ENCODE results near the gene GLMP.

GRCh38 chr1:156259805-156260204 is 35.7 kb downstream of the GLMP start:
- TF ChIP-seq, protein P1, sequence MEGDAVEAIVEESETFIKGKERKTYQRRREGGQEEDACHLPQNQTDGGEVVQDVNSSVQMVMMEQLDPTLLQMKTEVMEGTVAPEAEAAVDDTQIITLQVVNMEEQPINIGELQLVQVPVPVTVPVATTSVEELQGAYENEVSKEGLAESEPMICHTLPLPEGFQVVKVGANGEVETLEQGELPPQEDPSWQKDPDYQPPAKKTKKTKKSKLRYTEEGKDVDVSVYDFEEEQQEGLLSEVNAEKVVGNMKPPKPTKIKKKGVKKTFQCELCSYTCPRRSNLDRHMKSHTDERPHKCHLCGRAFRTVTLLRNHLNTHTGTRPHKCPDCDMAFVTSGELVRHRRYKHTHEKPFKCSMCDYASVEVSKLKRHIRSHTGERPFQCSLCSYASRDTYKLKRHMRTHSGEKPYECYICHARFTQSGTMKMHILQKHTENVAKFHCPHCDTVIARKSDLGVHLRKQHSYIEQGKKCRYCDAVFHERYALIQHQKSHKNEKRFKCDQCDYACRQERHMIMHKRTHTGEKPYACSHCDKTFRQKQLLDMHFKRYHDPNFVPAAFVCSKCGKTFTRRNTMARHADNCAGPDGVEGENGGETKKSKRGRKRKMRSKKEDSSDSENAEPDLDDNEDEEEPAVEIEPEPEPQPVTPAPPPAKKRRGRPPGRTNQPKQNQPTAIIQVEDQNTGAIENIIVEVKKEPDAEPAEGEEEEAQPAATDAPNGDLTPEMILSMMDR (IDR thresholded peaks at IDR 0.05), result no peak
- no peak for TF ChIP-seq POLR2A (IDR thresholded peaks at IDR 0.05)

Measured in tibial nerve (tissue), 3 donors.